GM18511 (cell line): ENCODE measurements around the gene MTHFD1L.

Experiments used
- ATAC-seq: cut with Tn5 transposase; IDR thresholded peaks from one replicate; pipeline ENCODE4 v1.9.1; 2021; ENCODE audit warnings: mild to moderate bottlenecking, moderate library complexity; ENCODE audit not compliant: unreplicated experiment

MTHFD1L gene

DNA sequence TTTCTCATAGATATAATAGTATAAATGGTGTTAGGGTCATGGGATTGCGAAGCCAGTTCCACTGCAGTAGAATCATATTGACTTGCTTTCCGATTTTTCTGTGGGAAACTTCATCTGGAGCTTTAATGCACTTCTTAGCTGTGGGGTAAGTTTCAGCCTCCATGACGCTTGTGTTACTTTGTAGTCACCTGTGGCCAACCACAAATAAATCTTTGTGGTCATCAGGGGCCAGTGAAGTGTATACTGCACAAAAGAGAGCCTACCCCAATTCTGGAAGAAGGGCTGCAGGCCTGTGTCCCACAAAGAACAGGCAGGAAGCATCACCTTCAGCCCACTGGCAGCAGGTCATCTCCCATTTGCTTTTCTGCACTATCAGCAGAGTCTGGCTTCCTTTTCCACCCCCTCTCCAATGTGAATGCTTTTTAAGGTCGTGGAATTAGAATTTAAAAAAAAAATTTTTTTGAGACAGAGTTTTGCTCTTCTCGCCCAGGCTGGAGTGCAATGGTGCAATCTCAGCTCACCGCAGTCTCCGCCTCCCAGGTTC is 32.0 kb downstream of the MTHFD1L start:
- ATAC-seq, result peak; percentile 42

DNA sequence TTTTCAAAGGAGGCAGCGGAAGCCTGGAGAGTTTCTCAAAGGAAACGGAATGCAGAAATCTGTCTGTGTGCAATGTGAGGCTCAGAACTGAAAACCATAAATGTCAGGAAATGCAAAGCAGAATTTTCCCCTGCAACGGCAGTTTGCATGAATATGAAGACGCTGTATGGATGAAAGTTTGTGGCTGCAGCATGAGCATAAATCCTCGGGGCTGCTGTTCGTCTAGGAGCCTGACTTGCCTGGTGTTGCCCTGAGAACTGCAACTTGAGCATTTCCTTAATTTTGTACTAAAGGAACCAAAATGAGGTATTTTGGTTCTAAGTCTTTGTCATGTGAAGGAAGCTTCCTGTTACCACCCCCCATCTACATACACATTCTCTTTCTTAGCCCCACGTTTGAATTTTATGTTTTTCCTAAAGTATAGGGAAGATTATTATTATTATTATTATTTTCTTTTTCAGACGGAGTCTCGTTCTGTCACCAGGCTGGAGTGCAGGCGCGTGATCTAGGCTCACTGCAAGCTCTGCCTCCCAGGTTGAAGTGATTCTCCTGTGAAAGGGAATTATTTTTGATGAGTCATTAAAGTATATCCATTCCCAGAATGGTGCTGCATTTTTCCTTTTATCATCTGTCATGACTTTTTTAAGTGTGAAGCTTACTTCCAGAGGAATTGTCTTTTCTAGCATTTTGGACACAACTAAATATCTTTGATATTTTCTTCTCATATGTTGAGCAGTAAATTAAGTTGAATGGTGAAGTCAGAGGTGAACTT is 33.1 kb downstream of the MTHFD1L start:
- no peak for ATAC-seq

DNA sequence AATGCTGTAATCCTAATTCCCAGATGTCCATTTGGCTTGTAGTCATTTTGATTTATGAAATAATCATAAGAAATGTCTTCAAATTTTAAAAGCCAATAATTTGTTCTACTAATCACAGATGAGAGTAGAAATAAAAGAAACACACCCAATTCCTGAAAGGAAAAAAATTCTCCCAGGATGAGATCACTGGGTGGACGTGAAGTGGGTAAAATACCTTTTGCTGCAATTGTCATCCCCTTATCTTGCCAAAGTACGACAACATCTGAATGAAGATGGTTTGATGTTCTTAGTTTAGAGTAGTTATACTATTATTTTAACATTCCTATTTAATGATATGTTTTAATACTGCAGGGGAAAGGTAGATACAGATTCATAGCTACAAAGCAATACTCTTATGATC is 33.7 kb downstream of the MTHFD1L start:
- no peak for ATAC-seq

DNA sequence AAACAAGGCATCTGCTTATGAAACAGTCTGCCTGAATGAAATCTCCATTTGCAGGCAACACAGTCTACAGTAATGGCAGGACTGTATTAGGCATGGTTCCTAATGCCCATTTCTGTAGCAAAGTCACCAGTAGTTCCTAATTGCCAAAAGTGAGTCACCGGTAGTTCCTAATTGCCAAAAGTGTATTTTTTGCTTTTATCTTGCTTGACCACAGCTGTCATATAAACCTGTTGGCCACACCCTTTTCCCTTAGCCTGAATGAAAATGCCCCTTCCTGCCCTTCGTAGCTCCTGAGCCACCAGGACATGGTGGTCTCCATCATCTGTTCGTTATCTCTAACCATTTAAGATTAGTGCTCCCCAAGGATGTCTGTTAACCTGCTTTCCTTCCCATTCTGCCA is 34.5 kb downstream of the MTHFD1L start:
- ATAC-seq, result no peak

DNA sequence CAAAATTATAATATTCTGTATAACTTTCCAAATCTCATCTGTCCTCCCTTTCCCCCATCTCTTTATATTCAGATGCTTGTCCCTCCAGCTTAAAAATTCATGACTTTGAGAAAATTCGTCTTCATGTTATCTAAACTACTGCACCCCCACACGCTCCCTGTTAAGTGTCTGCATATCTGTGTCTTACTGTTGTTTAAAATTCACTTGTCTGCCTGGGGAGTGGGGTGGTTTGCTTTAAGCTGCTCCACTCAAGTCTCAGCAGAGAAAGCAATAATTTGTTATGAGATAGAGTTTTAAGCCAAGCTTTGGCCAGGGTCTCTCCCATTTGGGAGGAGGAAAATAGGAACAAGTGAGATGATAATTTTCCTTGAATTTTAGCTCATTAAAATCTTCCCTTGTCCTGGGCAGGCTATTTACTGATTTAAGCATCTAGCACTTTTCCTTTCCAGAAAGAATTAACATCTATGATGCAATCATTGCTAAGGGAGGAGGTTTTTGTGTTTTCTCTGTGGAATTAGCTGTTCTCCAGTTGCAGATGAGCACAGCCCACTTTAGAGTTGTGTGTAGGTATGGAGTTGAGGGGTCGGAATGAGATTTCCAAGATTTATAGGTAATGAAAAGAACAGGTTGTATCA is 36.8 kb downstream of the MTHFD1L start:
- ATAC-seq, result no peak

DNA sequence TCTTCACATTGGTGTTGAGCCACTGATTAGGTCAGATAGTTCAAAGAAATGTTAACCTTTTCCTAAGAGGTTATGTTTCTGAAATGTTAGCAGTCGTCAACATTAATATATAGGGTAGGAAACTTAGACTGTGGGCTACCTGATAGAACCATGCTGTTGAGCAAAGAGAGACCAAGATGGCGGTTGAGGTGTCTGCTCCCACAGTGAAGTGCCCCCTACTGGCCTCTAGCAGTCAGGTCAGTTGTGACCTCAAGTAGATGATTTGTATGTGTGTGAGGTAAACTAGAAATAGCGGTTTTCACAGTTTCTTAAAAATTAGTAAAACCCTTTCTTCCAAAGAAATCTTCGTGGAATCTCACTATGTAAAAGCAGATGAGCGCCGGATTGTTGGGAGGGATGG is 40.3 kb downstream of the MTHFD1L start:
- ATAC-seq, result no peak

DNA sequence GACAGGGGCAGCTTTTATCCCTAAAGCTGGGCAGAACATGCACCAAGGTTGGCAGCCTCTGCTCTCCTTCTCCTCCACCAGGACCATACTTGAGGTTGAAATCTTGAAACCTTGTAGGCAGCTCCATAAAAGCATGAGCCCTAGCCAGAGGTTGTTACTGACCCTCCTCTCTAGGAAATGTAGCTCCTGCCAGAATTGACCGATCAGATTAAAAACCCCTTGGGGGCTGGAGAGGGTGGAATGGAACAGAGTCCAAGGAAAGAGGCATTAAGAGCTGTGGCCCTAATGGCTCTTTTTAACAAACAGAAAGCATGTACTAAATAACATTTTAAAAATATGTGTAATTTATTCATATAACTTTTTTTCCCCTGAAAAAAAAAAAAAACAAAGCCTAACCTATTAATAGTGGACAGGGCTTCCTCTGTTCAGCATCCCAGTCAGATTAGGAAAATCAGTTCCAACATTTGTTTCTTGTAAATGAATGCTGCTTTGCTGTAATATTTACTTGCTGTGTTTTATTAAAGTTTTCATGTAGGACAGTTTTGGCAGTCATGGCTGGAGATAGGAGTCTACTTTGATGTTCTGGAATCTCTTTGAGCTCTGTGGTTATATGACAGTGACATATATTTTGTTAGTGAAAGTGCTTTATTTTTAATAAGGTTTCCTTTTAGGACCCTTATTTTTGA is 41.3 kb downstream of the MTHFD1L start:
- ATAC-seq, result no peak

DNA sequence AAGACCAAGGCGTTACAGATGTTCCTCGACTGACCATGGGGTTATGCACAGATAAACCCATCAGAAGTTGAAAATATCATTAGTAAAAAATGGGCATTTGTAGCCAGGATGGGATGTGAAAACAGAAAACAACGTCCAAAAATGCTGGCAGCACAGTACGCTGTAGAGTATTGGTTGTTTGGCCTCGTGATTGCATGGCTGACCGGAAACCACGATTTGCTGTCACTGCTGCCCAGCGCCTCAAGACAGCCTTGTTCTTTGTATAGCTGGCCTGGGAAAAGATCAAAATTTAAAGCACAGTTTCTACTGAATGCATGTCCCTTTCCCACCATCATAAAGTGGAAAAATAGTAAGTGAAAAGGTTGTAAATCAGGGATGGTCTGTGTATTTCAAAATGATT is 41.9 kb downstream of the MTHFD1L start:
- no peak for ATAC-seq

DNA sequence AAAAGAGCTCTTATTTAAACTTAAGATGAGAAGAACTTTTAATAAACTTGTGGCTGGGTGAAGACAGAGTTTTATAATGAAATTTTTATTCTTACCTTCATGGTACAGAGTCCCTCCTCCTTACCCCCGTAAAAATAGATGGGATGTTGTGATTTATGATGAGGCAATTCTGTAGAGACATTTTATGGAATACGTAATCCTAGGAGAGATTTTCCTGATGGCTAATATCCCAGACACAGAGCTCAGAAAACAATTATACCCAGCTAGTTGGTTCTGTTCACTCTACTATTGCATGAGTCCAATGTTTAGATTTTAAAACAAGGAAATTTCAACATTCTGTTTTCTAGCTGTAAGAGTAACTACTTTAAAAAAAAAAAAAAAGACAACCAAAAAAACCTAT is 43.4 kb downstream of the MTHFD1L start:
- ATAC-seq, result no peak

DNA sequence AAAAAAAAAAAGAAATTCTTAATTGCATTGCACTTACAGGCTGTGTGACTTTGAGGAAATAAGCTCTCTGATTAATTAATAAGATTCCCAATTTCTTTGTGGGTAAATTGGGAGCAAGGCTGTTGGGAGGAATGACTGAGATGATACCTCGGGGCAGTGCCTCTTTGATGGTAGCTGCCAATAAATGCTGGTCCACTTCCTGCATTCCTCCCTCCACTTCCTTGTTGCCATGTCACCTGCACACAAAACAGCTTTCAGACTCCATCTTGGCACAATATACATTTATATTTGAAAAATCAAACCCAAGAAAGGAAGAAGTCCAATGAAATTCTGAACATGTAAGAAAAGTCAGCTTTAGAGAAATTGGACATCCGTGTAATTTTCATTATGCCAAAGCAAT is 45.1 kb downstream of the MTHFD1L start:
- ATAC-seq, result no peak

DNA sequence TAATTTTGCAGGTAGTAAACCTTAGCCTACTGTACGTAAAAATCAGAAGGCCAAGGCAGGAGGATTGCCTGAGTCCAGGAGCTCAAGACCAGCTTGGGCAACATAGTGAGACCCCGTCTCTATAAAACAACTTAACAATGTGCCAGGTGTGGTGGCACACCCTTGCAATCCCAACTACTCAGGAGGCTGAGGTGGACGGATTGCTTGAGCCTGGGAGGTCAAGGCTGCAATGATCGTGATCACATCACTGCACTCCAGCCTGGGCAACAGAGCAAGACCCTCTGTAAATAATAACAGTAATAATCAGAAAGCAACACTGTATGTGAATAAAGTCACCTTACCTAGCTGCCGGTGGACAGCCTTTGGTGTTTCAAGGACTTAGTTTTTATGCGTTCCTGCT is 48.9 kb downstream of the MTHFD1L start:
- ATAC-seq, result no peak

DNA sequence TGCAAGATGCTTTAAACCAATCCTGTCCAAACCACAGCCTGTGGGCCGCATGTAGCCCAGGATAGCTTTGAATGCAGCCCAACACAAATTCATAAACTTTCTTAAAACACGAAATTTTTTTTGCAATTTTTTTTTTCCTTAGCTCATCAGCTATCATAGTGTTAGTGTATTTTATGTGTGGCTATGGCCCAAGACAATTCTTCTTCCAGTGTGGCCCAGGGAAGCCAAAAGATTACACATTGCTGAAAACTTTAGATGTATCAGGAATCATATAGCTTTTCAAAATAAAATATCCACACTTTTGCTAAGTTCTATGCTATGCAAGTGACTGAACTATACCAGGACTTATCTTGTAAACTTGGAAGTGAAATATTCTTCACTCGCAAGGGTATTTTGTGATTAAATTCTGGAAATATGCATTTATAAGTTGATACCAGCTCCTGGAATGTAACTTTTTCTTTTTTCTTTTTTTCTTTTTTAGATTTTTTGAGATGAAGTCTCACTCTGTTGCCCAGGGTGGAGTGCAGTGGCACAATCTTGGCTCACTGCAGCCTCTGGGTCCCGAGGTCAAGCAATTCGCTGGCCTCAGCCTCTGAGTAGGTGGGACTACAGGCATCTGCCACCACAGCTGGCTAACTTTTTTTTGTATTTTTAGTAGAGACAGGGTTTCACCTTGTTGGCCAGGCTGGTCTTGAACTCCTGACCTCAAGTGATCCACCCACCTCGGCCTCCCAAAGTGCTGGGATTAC is 49.8 kb downstream of the MTHFD1L start:
- ATAC-seq, result no peak

DNA sequence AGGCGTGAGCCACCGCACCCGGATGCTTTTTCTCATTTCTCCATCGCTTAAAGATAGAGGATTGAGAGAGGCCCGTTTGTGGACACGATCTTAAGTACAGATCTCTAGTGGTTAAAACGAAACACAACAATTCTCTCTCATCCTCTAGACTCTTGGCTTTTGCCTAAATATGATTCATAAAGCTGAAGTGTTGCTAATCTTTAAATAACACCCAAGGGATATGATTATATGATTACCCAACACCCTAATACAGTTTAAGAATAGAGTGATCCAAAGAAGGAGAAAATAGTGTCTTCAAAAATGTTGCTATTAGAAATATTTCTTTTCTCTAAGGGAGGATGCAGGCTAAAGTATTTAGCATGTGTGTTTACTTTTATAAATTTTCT is 50.4 kb downstream of the MTHFD1L start:
- ATAC-seq, result no peak

DNA sequence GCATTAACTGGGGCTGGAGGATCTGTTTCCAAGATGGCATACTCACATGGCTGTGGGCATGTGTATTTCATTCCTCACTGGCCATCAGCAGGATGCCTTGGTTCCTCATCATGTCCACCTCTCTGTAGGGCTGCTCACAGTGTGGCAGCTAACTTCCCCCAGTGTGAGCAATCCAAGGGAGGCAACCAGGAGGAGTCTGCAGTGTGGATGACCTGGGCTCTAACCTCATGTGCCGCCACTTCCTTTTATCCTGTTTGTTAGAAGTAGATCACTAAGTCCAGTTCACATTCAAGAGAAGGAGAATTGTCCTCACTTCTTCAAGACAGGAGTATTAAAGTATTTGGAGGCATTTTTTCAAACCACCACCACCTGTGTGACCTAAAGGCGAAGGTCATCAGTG is 54.4 kb downstream of the MTHFD1L start:
- no peak for ATAC-seq

DNA sequence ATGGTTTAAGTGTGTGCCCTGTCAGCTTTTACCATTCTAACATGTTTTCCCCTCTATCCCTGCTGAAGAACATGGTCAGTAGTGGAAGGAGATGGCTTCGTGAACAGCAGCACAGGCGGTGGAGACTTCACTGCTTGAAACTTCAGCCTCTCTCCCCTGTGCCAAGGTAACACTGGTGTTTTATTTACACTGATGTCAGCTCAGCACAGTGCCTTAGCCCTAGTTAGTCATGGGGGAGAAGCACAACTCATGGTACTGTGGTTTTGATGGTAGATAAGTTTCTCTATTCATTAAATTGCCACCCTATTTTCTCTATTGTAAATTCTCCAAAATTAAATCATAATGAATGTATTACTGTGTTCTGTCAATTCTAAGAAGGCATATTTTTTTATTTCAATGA is 56.6 kb downstream of the MTHFD1L start:
- ATAC-seq, result no peak

DNA sequence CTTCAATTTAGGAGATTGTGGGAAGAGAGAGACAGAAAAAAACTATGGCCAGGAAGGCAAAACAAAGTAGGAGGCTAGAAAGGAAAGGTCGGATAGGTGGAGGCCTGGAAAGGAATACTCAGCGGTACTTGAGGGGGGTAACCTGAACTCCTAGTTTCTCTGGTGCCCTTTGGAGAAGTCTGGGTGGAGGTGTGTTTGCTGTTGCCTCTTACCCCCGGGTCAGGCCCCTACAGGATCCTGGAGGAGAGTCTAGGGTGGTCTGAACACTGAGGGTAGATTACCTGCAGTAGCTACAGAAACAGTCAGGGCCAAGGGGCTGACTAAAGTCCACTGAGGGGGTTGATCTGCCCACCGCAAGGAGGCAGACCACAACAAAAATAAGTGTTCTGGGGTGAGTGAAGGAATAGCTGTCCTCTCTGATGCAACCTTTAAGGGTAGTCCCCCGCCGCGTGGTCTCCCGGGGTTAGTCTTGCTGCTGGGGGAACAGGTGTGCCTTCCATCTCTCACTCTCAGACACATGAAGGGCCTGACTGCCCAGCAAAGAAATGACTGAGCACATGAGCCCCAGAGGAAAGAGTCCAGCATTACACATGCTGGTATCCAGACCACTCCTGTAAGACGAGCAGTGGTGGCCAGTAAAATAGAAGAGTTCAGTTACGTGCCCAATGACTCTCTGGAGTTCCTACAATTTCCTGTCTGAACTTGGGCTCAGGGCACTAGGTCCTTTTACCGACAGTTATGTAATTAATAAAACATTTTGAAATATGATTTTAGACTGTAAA is 59.5 kb downstream of the MTHFD1L start:
- no peak for ATAC-seq

DNA sequence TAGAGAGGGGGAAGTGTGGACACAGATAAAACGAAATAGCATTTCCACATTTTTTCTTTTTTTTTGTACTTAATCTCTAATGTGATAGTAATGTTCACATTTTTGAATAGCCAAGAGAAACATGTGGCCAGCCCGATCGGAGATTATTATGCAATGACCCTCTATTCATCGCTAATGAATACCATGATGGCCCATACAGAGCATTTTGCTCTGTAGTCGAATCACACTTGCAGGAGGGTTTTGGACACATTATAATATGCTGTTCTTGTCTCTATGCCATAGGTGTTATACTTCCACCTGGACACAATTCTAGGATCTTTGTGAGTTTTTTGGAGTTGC is 60.1 kb downstream of the MTHFD1L start:
- ATAC-seq, result no peak

DNA sequence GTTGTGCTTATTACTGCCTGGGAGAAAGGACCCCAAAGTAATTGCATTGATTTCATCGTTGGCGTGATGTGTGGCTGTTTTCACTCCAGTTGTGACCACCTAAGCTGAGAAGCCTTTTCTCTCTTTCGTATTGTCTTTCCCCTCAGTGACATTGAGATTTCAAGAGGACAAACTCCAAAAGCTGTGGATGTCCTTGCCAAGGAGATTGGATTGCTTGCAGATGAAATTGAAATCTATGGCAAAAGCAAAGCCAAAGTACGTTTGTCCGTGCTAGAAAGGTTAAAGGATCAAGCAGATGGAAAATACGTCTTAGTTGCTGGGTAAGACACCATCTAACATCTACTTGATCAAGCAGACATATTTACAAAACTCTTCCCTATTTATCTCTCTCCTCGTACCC is 60.5 kb downstream of the MTHFD1L start:
- ATAC-seq, result no peak

DNA sequence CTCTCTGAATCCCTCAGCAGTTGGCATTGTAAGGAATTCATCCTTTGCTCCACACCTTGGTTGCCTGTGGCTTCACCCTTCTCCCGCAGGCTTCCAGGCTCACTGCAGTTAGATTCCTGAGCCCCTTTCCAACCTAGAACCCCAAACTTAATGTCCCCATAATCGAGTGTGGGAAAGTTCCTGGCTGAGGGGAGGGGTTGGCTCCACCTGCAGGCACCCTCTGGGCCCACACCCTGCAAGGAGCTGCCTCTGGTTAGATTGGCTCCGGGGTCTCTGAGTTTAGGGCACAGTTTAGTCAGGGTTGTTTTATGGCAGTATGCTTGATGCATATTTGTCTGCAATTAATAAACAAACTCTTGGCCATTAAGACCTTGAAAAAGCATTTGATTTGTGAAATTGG is 63.4 kb downstream of the MTHFD1L start:
- ATAC-seq, result no peak

DNA sequence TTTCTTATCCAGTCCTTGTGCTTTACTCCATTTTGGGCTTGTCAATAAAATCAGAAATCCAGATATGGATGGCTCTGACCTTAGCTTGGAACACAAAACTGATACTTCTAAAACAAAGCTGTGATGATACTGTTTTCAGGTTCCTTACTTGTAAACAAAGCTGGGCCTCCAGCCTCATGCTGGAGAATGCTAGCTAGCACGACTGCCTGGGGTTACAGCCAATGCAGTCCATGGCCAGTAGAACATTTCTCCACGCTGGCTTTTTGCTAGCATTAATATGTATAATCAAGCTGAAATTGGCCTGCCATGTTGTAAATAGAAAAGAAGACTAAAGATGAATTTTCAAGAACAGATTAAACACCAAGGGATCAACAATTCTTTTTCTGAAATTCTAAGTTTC is 63.9 kb downstream of the MTHFD1L start:
- no peak for ATAC-seq

DNA sequence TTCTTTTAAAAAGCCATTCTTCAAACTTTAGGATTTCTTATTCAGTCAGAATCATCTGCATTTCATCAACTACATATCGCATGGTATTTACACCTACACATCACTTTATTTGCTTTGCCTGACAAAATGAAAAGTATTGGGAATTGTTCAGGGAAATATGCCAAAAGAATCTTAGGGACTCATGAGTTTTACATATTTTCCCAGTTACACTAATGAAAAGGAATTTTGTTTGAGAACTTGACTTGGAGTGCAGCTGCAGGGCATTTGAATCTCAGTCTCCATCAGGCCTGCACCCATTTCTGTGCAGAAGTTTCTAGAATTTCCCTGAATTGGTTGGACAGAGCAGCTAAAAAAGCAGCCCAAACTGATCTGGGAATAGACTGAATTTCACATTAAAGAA is 65.3 kb downstream of the MTHFD1L start:
- ATAC-seq, result no peak
